ENCODE data around the gene ADAD1.

The ADAD1 gene

DNA sequence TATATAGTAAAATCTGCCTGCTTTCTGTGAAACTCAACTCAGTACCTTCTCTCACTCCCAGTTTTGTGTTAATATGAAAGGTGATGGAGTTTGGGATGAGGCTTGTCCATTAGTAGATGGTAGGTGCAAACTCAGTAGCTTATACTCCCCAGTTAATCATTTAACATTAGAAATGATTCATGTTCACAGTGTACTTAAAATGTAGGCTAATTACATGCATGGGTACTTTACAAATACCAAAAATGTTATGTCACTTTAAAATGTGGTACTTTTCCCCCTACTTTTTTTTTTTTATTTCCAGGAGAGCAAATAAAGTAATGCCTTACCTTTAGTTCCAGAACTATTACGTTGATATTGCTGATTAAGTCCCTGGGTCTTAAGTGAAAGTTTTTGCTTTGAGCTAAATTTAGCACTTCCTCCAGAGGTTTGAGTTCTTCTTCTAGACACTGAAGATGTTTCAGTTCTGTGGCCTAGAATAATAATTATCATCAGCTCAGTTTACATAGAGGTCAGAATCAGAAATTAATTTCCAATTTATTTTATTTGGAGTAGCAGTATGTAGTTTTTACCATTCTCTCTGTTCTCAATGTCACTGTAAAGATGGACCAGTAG is 74.7 kb downstream of the ADAD1 start:
- WGBS, 2 experiments (ENCODE audit: insufficient coverage in 2 of 2) = no CpG with 5 or more reads among the region's 1 CpG

DNA sequence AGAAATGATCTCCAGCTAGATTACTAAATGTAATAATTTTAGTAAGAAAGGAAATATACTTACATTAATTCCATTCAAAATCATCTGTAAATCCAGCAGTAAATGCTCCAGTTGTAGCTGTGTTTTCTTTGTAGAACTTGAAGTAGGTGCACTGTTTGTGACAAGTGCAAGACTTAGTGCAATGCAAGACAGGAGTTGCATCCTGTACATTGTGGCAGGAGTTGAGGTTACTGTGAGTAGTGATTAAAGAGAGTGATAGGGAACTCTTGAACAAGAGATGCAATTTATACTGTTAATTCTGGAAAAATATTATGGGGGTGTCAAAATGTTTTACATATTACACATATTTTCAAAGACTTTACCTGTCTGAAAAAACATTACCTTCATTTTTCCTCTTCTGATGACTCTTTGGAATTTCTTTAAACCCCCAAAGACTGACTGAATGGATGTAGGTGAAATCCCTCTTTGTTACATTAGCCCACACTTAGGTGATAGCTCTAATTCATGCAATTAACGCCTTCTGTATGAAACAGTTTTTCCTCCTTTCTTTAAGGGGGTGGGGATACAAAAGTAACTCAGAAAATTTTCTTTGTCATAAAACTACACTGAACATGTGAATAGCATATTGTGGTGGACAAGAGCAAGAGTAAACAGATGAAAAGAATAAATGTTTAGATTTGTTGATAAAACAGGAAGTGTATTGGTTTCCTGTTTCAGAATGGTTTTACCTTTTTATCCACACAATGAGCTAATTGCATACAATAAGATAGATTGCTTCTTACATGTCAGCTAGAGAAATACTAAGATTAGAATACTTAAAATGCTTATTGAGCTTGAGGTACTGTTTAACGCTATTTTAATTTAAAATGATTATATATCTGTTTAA is 77.7 kb downstream of the ADAD1 start, which contains the start of gene IL2:
Gene IL2 (minus strand): TSS at position 495 of the 886 bp plus-strand sequence. CDS start 285 bp downstream, at position 210.
- Histone ChIP-seq H3K4me3 (ENCODE audit: extremely low read depth, insufficient read depth, low read length, poor library complexity, severe bottlenecking) (no peak within 1 kb of the TSS), H3K36me3 (ENCODE audit: control insufficient read depth, insufficient read depth, low read length) (no peaks in the 10 kb centered on the region), H3K27ac (ENCODE audit: low read depth, low read length, severe bottlenecking) (no peak within 1 kb of the TSS), H3K4me1 (ENCODE audit: control insufficient read depth, insufficient read depth, low read length, poor library complexity, severe bottlenecking) (no peaks in the 10 kb centered on the region), H3K9me3 (ENCODE audit: control insufficient read depth, low read length) (no peaks in the 10 kb centered on the region)
- no CpG with 5 or more reads among the region's 2 CpGs for WGBS, 2 experiments (ENCODE audit: insufficient coverage in 2 of 2)

More for the DNA sequence above, 74.7 kb downstream of the ADAD1 start:
- Histone ChIP-seq H3K4me3 (ENCODE audit: extremely low read depth, insufficient read depth, low read length, poor library complexity, severe bottlenecking) (no peak overlapping the region), H3K36me3 (ENCODE audit: control insufficient read depth, insufficient read depth, low read length) (no peaks in the 10 kb centered on the region), H3K4me1 (ENCODE audit: control insufficient read depth, insufficient read depth, low read length, poor library complexity, severe bottlenecking) (no peaks in the 10 kb centered on the region), H3K27ac (ENCODE audit: low read depth, low read length, severe bottlenecking) (no peak overlapping the region), H3K9me3 (ENCODE audit: control insufficient read depth, low read length) (no peaks in the 10 kb centered on the region)

DNA sequence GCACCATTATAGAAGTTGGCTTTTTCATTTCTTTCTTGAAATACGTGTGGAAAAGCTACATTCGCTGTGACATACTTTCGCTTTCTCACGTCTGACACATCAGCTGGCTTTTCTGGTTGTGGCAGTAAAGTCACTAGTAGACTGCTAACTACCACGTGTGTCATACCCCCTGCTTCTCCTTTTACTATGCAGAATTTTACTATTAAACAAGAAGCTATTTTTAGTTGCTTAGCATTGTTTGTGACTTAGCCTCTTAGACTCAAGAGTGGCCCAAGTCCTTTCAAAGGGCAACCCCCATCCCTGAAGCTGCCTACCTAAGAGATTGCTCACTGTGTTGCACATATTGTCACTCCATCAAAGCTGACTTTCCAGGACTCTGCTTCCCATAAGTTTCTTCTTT is 79.8 kb downstream of the ADAD1 start:
- WGBS, 2 experiments (ENCODE audit: insufficient coverage in 2 of 2) = 23 to 57% methylated on average over 2 to 4 of the region's 5 CpGs
- Histone ChIP-seq H3K27ac (ENCODE audit: low read depth, low read length, severe bottlenecking) (no peak overlapping the region), H3K9me3 (ENCODE audit: control insufficient read depth, low read length) (no peaks in the 10 kb centered on the region), H3K4me1 (ENCODE audit: control insufficient read depth, insufficient read depth, low read length, poor library complexity, severe bottlenecking) (no peaks in the 10 kb centered on the region), H3K36me3 (ENCODE audit: control insufficient read depth, insufficient read depth, low read length) (no peaks in the 10 kb centered on the region), H3K4me3 (ENCODE audit: extremely low read depth, insufficient read depth, low read length, poor library complexity, severe bottlenecking) (no peak overlapping the region)

DNA sequence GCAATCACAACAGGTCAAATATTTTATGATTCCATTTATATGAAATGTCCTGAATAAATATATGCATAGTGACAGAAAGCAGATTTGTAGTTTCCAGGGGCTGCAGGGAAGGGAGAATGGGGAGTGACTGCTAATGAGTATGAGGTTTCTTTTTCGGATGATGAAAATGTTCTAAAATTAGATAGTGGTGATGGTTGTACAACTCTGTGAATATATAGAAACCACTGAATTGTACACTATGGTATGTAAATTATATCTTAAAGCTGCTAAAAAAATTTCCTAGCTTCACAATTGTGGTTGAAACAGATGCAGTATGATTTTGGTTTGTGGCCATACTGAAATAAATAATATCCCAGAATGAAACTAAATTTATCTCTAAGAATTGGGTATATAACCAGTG is 90.6 kb downstream of the ADAD1 start:
- Histone ChIP-seq H3K27ac (ENCODE audit: low read depth, low read length, severe bottlenecking) (no peak overlapping the region), H3K4me3 (ENCODE audit: extremely low read depth, insufficient read depth, low read length, poor library complexity, severe bottlenecking) (no peak overlapping the region), H3K4me1 (ENCODE audit: control insufficient read depth, insufficient read depth, low read length, poor library complexity, severe bottlenecking) (no peaks in the 10 kb centered on the region), H3K36me3 (ENCODE audit: control insufficient read depth, insufficient read depth, low read length) (no peaks in the 10 kb centered on the region), H3K9me3 (ENCODE audit: control insufficient read depth, low read length) (no peaks in the 10 kb centered on the region)
- WGBS, 2 experiments (ENCODE audit: insufficient coverage in 2 of 2) = 80% methylated on average over 1 of the region's 1 CpG; no CpG with 5 or more reads in 1 of the 2 experiments

DNA sequence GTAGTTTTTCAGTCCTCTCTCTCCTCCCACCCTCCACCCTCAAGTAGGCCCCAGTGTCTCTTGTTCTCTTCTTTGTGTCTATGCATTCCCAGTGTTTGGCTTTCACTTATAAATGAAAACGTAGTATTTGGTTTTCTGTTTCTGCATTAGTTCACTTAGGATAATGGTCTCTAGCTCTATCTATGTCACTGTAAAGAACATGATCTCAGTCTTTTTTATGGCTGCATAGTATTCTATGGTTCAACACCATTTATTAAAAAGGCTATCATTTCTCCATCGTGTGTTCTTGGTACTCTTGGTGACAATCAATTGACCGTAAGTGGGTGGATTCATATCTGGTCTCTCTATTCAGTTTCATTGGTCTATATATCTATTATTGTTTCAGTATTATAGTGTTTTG is 96.4 kb downstream of the ADAD1 start:
- no peak overlapping the region for H3K4me3 ChIP-seq (ENCODE audit: extremely low read depth, insufficient read depth, low read length, poor library complexity, severe bottlenecking)
- H3K4me1 ChIP-seq (ENCODE audit: control insufficient read depth, insufficient read depth, low read length, poor library complexity, severe bottlenecking) = peaks cover 7% of the 10 kb centered on the region
- H3K27ac ChIP-seq (ENCODE audit: low read depth, low read length, severe bottlenecking) = no peak overlapping the region
- H3K36me3 ChIP-seq (ENCODE audit: control insufficient read depth, insufficient read depth, low read length) = no peaks in the 10 kb centered on the region
- no peaks in the 10 kb centered on the region for H3K9me3 ChIP-seq (ENCODE audit: control insufficient read depth, low read length)
- no CpG with 5 or more reads among the region's 3 CpGs for WGBS, 2 experiments (ENCODE audit: insufficient coverage in 2 of 2)

DNA sequence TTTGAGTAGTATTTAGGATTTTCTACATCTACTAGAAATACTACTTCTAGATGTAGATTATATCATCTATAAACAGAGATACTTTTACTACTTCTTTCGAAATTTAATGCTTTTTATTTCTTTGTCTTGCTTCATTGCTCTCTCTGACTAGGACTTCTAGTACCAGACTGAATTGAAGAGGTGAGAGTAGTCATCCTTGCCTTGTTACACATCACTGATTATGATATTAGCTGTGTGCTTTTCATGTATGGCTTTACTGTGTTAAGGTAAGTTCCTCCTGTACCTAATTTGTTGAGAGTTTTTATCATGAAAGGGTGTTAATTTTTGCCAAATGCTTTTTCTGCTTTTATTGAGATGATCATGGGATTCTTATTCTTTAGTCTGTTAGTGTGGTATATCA is 97.3 kb downstream of the ADAD1 start:
- Histone ChIP-seq H3K36me3 (ENCODE audit: control insufficient read depth, insufficient read depth, low read length) (no peaks in the 10 kb centered on the region), H3K4me1 (ENCODE audit: control insufficient read depth, insufficient read depth, low read length, poor library complexity, severe bottlenecking) (peaks cover 10% of the 10 kb centered on the region), H3K27ac (ENCODE audit: low read depth, low read length, severe bottlenecking) (no peak overlapping the region), H3K4me3 (ENCODE audit: extremely low read depth, insufficient read depth, low read length, poor library complexity, severe bottlenecking) (no peak overlapping the region), H3K9me3 (ENCODE audit: control insufficient read depth, low read length) (no peaks in the 10 kb centered on the region)
- no CpG with 5 or more reads among the region's 1 CpG for WGBS, 2 experiments (ENCODE audit: insufficient coverage in 2 of 2)

DNA sequence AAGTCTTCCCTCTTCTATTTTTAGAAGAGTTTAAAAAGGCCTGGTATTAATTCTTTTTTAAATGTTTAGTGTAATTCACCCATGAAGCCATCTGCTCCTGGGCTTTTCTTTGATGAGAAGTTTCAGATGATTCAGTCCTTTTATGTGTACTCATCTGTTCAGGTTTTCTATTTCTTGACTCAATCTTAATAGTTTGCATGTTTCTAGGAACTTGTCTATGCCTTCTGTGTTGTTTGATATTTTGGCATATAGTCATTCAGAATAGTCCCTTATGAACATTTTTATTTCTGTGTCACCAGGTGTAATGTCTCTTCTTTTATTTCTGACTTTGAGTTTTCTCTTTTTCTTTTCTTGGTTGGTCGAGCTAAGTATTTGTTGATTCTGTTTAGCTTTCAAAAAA is 97.9 kb downstream of the ADAD1 start:
- no CpG with 5 or more reads among the region's 1 CpG for WGBS, 2 experiments (ENCODE audit: insufficient coverage in 2 of 2)
- Histone ChIP-seq H3K27ac (ENCODE audit: low read depth, low read length, severe bottlenecking) (no peak overlapping the region), H3K36me3 (ENCODE audit: control insufficient read depth, insufficient read depth, low read length) (no peaks in the 10 kb centered on the region), H3K4me1 (ENCODE audit: control insufficient read depth, insufficient read depth, low read length, poor library complexity, severe bottlenecking) (peaks cover 10% of the 10 kb centered on the region), H3K4me3 (ENCODE audit: extremely low read depth, insufficient read depth, low read length, poor library complexity, severe bottlenecking) (no peak overlapping the region), H3K9me3 (ENCODE audit: control insufficient read depth, low read length) (no peaks in the 10 kb centered on the region)
